Measurements from ENCODE around the gene OR4K17.
"Not testable (repeated sequence)": the region's sequence is repeated elsewhere in the genome, so short reads cannot be mapped to it uniquely, and the experiment has no call there.

The OR4K17 gene, protein sequence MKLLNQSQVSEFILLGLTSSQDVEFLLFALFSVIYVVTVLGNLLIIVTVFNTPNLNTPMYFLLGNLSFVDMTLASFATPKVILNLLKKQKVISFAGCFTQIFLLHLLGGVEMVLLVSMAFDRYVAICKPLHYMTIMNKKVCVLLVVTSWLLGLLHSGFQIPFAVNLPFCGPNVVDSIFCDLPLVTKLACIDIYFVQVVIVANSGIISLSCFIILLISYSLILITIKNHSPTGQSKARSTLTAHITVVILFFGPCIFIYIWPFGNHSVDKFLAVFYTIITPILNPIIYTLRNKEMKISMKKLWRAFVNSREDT
- total RNA-seq, result 0 reads per million in 3 donors

DNA sequence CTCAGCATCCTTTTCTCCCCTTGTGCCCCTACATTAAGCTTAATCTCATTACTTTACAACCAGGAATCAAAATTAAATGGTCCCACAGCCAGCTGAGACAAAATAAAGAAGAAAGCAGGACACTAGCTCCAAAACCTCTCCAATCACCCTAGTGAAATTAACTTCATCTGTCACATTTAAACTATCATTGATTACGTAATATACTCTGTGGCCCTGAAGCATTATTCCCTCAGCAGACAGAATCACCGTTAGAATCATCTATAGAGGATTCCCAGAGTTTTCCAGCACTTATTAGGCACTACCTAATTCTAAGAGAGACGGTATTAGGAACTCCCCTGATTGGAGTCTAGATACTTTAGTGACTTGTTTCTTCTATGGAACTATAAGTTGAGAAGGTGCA, at the start of gene OR4K17:
OR4K17 (plus strand) TSS at position 302 of the 400 bp plus-strand sequence. CDS start 6,761 bp downstream, outside the sequence.
- H3K27me3 ChIP-seq (replicated peaks; ENCODE audit: control insufficient read depth, insufficient read depth, low read length, poor library complexity, severe bottlenecking), result no peaks in the 10 kb centered on the region
- H3K36me3 ChIP-seq (ENCODE audit: control insufficient read depth, insufficient read depth, low read length), result no peaks in the 10 kb centered on the region
- H3K27ac ChIP-seq (ENCODE audit: insufficient read depth, low read length, poor library complexity, severe bottlenecking), result no peak within 1 kb of the TSS
- no peak within 1 kb of the TSS for H3K4me3 ChIP-seq (ENCODE audit: insufficient read depth, low read depth, low read length, poor library complexity, severe bottlenecking)
- no peaks in the 10 kb centered on the region for H3K9me3 ChIP-seq (ENCODE audit: control insufficient read depth, low read length)
- no peaks in the 10 kb centered on the region for H3K4me1 ChIP-seq (ENCODE audit: control insufficient read depth, insufficient read depth, low read length, poor library complexity, severe bottlenecking)
- DNase-seq, result no peak

DNA sequence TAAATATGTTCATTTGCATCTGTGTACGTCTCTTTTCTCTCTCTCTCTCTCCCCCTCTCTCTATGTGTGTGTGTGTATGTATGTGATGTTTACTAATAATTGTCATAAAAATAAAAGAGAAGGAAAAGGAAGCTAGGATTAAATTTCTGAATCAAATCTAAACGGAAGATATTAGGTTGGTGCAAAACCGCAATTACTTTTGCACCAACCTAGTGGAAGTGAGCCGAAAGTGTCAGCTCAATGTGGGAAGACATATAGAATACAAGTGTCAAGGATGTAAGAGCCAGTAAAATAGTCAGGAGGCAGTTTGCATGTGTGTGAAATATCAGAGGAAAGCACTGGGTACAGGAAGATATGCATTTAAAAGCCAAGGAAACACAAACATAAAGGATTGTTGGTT, 18.5 kb upstream of the OR4K17 start:
- no peaks in the 10 kb centered on the region for H3K36me3 ChIP-seq (ENCODE audit: control insufficient read depth, insufficient read depth, low read length)
- H3K4me1 ChIP-seq (ENCODE audit: control insufficient read depth, insufficient read depth, low read length, poor library complexity, severe bottlenecking), result no peaks in the 10 kb centered on the region
- no peak overlapping the region for H3K4me3 ChIP-seq (ENCODE audit: insufficient read depth, low read depth, low read length, poor library complexity, severe bottlenecking)
- H3K27me3 ChIP-seq (replicated peaks; ENCODE audit: control insufficient read depth, insufficient read depth, low read length, poor library complexity, severe bottlenecking), result no peaks in the 10 kb centered on the region
- DNase-seq, result no peak
- H3K27ac ChIP-seq (ENCODE audit: insufficient read depth, low read length, poor library complexity, severe bottlenecking), result no peak overlapping the region
- H3K9me3 ChIP-seq (ENCODE audit: control insufficient read depth, low read length), result no peaks in the 10 kb centered on the region

DNA sequence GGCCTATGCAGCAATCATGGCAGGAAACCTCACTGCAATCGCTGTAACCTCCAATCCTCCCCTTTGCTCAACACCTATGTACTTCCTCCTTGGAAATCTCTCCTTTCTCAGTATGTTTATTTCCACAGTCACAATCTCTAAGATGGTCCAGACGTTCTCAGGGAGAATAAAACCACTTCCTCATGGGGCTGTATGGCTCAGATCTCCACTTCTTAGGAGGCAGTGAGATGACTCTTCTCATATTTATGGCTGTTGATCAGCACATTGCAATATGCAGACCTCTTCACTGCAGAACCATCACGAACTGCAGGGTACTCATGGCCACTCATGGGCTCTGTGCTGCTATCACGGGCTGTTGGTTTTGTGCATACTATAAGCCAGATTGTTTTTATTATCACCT, 17.1 kb upstream of the OR4K17 start:
- no peak overlapping the region for H3K4me3 ChIP-seq (ENCODE audit: insufficient read depth, low read depth, low read length, poor library complexity, severe bottlenecking)
- H3K9me3 ChIP-seq (ENCODE audit: control insufficient read depth, low read length), result no peaks in the 10 kb centered on the region
- DNase-seq, result no peak
- H3K4me1 ChIP-seq (ENCODE audit: control insufficient read depth, insufficient read depth, low read length, poor library complexity, severe bottlenecking), result no peaks in the 10 kb centered on the region
- no peaks in the 10 kb centered on the region for H3K36me3 ChIP-seq (ENCODE audit: control insufficient read depth, insufficient read depth, low read length)
- no peak overlapping the region for H3K27ac ChIP-seq (ENCODE audit: insufficient read depth, low read length, poor library complexity, severe bottlenecking)
- no peaks in the 10 kb centered on the region for H3K27me3 ChIP-seq (replicated peaks; ENCODE audit: control insufficient read depth, insufficient read depth, low read length, poor library complexity, severe bottlenecking)

DNA sequence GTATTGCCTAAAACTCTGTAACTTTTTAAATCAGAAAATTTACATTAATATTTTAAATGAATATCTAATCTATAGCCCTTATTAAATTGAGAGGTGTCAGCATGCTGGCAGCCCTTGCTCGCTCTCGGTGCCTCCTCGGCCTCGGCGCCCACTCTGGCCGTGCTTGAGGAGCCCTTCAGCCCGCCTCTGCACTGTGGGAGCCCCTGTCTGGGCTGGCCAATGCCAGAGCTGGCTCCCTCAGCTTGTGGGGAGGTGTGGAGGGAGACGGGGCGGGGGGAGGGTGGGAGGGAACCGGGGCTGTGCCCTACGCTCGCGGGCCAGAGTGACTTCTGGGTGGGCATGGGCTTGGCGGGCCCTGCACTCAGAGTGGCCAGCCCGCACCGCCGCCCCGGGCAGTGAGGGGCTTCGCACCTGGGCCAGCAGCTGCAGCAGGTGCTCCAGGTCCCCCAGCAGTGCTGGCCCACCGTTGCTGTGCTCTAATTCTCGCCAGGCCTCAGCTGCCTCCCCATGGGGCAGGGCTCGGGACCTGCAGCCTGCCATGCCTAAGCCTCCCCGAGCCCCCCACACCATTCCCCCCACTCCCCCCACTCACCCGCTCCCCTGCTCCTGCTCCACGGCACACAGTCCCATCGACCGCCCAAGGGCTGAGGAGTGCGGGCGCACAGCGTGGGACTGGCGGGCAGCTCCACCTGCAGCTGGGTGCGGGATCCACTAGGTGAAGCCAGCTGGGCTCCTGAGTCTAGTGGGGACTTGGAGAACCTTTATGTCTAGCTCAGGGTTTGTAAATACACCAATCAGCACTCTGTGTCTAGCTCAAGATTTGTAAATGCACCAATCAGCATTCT, 11.4 kb upstream of the OR4K17 start:
- not testable (repeated sequence) for H3K4me1 ChIP-seq (ENCODE audit: control insufficient read depth, insufficient read depth, low read length, poor library complexity, severe bottlenecking); H3K4me3 ChIP-seq (ENCODE audit: insufficient read depth, low read depth, low read length, poor library complexity, severe bottlenecking); DNase-seq; H3K27me3 ChIP-seq (replicated peaks; ENCODE audit: control insufficient read depth, insufficient read depth, low read length, poor library complexity, severe bottlenecking); H3K27ac ChIP-seq (ENCODE audit: insufficient read depth, low read length, poor library complexity, severe bottlenecking); H3K9me3 ChIP-seq (ENCODE audit: control insufficient read depth, low read length); H3K36me3 ChIP-seq (ENCODE audit: control insufficient read depth, insufficient read depth, low read length)

DNA sequence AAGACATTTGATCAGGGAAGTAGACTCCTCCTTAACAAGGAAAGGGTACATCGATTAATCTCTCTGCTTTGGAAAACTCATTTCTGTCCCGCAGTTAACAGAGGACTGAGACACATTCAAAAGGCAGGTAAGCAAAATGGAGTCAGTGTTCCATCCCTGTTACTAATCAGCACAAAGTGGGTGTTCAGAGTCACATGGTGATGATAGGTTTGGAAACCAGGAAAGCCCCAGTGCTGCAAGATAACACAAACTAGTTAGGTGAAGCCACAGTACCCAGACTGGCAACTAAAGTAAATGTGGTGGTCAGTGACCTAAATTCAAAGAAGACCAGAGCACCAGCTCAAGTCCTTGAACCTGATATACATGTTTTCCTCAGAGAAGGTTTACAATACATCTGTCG, 1.8 kb downstream of the OR4K17 start:
- H3K4me1 ChIP-seq (ENCODE audit: control insufficient read depth, insufficient read depth, low read length, poor library complexity, severe bottlenecking), result no peaks in the 10 kb centered on the region
- no peaks in the 10 kb centered on the region for H3K9me3 ChIP-seq (ENCODE audit: control insufficient read depth, low read length)
- H3K27ac ChIP-seq (ENCODE audit: insufficient read depth, low read length, poor library complexity, severe bottlenecking), result no peak overlapping the region
- no peaks in the 10 kb centered on the region for H3K27me3 ChIP-seq (replicated peaks; ENCODE audit: control insufficient read depth, insufficient read depth, low read length, poor library complexity, severe bottlenecking)
- DNase-seq, result no peak
- no peak overlapping the region for H3K4me3 ChIP-seq (ENCODE audit: insufficient read depth, low read depth, low read length, poor library complexity, severe bottlenecking)
- H3K36me3 ChIP-seq (ENCODE audit: control insufficient read depth, insufficient read depth, low read length), result no peaks in the 10 kb centered on the region

DNA sequence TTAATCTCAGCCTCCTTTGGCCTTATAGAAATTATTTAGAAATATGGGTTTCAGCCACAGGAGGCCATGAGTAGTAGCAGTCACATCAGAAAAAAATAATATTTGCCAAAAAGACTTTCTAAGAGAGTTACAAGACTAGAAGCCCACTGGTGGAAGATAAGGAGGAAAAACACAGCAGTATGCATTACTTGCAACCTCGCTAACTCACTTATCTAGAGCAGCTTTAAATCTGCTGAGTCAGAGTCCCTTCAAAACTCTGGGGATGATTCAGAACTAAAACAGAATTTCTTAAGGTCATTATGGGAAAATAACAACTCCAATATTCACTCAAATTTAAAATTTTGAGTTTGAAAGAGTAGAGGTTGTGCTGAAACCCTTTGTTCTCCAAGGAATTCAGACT, 6.2 kb downstream of the OR4K17 start:
- no peaks in the 10 kb centered on the region for H3K4me1 ChIP-seq (ENCODE audit: control insufficient read depth, insufficient read depth, low read length, poor library complexity, severe bottlenecking)
- H3K9me3 ChIP-seq (ENCODE audit: control insufficient read depth, low read length), result no peaks in the 10 kb centered on the region
- H3K4me3 ChIP-seq (ENCODE audit: insufficient read depth, low read depth, low read length, poor library complexity, severe bottlenecking), result no peak overlapping the region
- H3K27me3 ChIP-seq (replicated peaks; ENCODE audit: control insufficient read depth, insufficient read depth, low read length, poor library complexity, severe bottlenecking), result no peaks in the 10 kb centered on the region
- no peaks in the 10 kb centered on the region for H3K36me3 ChIP-seq (ENCODE audit: control insufficient read depth, insufficient read depth, low read length)
- no peak for DNase-seq
- H3K27ac ChIP-seq (ENCODE audit: insufficient read depth, low read length, poor library complexity, severe bottlenecking), result no peak overlapping the region

DNA sequence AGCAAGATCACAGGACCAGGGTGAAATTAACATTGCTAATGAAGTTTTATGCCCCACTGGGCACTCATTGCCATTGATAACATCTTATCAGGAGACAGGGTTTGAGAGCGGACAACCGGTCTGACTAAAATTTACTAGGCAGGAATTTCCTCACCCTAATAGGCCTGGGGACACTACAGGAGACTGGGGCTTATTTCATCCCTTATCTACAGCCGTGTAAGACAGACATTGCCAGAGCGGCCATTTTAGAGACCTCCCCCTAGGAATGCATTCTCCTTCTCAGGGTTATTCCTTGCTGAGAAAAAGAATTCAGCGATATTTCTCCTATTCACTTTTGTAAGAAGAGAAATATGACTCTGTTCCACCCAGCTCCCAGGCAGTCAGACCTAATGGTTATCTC, 8.3 kb downstream of the OR4K17 start:
- Histone ChIP-seq H3K27ac (ENCODE audit: insufficient read depth, low read length, poor library complexity, severe bottlenecking) (no peak overlapping the region), H3K9me3 (ENCODE audit: control insufficient read depth, low read length) (no peaks in the 10 kb centered on the region), H3K27me3 (replicated peaks; ENCODE audit: control insufficient read depth, insufficient read depth, low read length, poor library complexity, severe bottlenecking) (no peaks in the 10 kb centered on the region), H3K4me3 (ENCODE audit: insufficient read depth, low read depth, low read length, poor library complexity, severe bottlenecking) (no peak overlapping the region), H3K36me3 (ENCODE audit: control insufficient read depth, insufficient read depth, low read length) (no peaks in the 10 kb centered on the region), H3K4me1 (ENCODE audit: control insufficient read depth, insufficient read depth, low read length, poor library complexity, severe bottlenecking) (no peaks in the 10 kb centered on the region)
- no peak for DNase-seq

DNA sequence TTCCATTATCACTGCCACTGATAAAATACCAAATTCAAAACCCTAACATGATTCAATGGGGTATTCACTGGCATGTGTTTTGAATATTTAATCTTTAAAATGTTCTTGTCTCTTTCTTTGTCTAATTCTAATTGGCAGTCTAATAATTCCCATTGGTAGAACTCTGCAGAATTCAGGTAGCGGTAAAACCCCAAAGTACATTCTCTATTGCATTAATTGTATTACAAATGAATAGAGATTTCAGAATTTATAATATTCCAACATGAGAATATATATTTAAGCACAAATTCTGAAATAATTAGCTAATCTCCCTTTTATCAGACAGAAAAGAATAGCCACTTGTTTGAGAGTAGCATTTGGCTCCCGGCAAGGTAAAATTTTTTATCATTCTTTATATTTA, 28.0 kb downstream of the OR4K17 start, which contains the start of gene OR4N5:
OR4N5 (plus strand) TSS at position 301 of the 400 bp plus-strand sequence. CDS start 4,916 bp downstream, outside the sequence.
- Histone ChIP-seq H3K4me3 (ENCODE audit: insufficient read depth, low read depth, low read length, poor library complexity, severe bottlenecking) (no peak within 1 kb of the TSS), H3K36me3 (ENCODE audit: control insufficient read depth, insufficient read depth, low read length) (no peaks in the 10 kb centered on the region), H3K9me3 (ENCODE audit: control insufficient read depth, low read length) (no peaks in the 10 kb centered on the region), H3K4me1 (ENCODE audit: control insufficient read depth, insufficient read depth, low read length, poor library complexity, severe bottlenecking) (no peaks in the 10 kb centered on the region), H3K27ac (ENCODE audit: insufficient read depth, low read length, poor library complexity, severe bottlenecking) (no peak within 1 kb of the TSS), H3K27me3 (replicated peaks; ENCODE audit: control insufficient read depth, insufficient read depth, low read length, poor library complexity, severe bottlenecking) (no peaks in the 10 kb centered on the region)
- DNase-seq, result no peak

DNA sequence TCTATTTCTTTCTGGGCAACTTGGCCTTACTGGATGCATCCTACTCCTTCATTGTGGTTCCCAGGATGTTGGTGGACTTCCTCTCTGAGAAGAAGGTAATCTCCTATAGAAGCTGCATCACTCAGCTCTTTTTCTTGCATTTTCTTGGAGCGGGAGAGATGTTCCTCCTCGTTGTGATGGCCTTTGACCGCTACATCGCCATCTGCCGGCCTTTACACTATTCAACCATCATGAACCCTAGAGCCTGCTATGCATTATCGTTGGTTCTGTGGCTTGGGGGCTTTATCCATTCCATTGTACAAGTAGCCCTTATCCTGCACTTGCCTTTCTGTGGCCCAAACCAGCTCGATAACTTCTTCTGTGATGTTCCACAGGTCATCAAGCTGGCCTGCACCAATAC, 33.4 kb downstream of the OR4K17 start:
- H3K4me3 ChIP-seq (ENCODE audit: insufficient read depth, low read depth, low read length, poor library complexity, severe bottlenecking), result no peak overlapping the region
- H3K36me3 ChIP-seq (ENCODE audit: control insufficient read depth, insufficient read depth, low read length), result no peaks in the 10 kb centered on the region
- DNase-seq, result no peak

DNA sequence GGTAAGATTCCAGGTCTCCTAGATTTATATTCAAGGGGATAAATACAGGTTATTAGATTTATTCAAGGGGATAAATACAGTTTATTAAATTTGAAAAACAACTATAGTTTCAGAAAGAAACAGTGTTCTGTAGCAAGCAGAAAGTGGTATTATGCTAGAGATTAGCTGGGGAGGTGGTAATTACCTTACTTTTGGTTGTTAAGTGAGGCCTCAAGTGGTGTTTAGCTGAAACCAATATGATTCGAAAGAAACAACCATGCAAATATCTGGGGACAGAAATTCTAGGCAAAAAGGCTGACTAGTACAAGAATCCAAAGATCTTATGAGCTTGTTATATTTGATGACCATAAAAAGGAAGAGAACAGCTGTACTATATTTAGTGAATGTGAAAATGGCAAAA, 34.3 kb downstream of the OR4K17 start:
- DNase-seq, result no peak
- no peak overlapping the region for H3K27ac ChIP-seq (ENCODE audit: insufficient read depth, low read length, poor library complexity, severe bottlenecking)
- no peaks in the 10 kb centered on the region for H3K27me3 ChIP-seq (replicated peaks; ENCODE audit: control insufficient read depth, insufficient read depth, low read length, poor library complexity, severe bottlenecking)
- H3K9me3 ChIP-seq (ENCODE audit: control insufficient read depth, low read length), result no peaks in the 10 kb centered on the region
- H3K4me3 ChIP-seq (ENCODE audit: insufficient read depth, low read depth, low read length, poor library complexity, severe bottlenecking), result no peak overlapping the region
- no peaks in the 10 kb centered on the region for H3K36me3 ChIP-seq (ENCODE audit: control insufficient read depth, insufficient read depth, low read length)
- no peaks in the 10 kb centered on the region for H3K4me1 ChIP-seq (ENCODE audit: control insufficient read depth, insufficient read depth, low read length, poor library complexity, severe bottlenecking)

More for the DNA sequence above, 33.4 kb downstream of the OR4K17 start:
- H3K27me3 ChIP-seq (replicated peaks; ENCODE audit: control insufficient read depth, insufficient read depth, low read length, poor library complexity, severe bottlenecking), result no peaks in the 10 kb centered on the region
- no peaks in the 10 kb centered on the region for H3K4me1 ChIP-seq (ENCODE audit: control insufficient read depth, insufficient read depth, low read length, poor library complexity, severe bottlenecking)
- no peak overlapping the region for H3K27ac ChIP-seq (ENCODE audit: insufficient read depth, low read length, poor library complexity, severe bottlenecking)
- H3K9me3 ChIP-seq (ENCODE audit: control insufficient read depth, low read length), result no peaks in the 10 kb centered on the region

All from effector memory CD4-positive, alpha-beta T cell (primary cell).